ENCODE measurements around the gene ABHD16B.
A peak's percentile ranks its signal among the peaks of the same experiment; 100 is the strongest.
"Not testable (repeated sequence)": the region's sequence is repeated elsewhere in the genome, so short reads cannot be mapped to it uniquely, and the experiment has no call there.

The ABHD16B gene

GRCh38 chr20:63868264-63868663 is 7.0 kb downstream of the ABHD16B start:
- TF ChIP-seq CTCF (conservative IDR thresholded peaks at IDR 0.05; ENCODE audit: low read length) (no peak), EZH2phosphoT487 (IDR thresholded peaks at IDR 0.05; ENCODE audit: borderline replicate concordance) (no peak)
- Histone ChIP-seq H3K36me3 (ENCODE audit: insufficient read depth, low read length) (peaks cover 19% of the 10 kb centered on the region; the same call in 1 of the 2 replicates), H3K9me2 (replicated peaks; ENCODE audit: low read depth, low read length) (no peaks in the 10 kb centered on the region)

GRCh38 chr20:63873477-63873971 is 12.2 kb downstream of the ABHD16B start:
- Histone ChIP-seq H3K79me2 (ENCODE audit: insufficient read depth, low read length) (peaks cover 16% of the 10 kb centered on the region; the same call in 1 of the 2 replicates), H3K4me1 (ENCODE audit: insufficient read depth, low read length, poor library complexity, severe bottlenecking) (peaks cover 7% of the 10 kb centered on the region), H4K20me1 (ENCODE audit: insufficient read depth, low read length, poor library complexity, severe bottlenecking) (no peaks in the 10 kb centered on the region), H3K9me3 (ENCODE audit: insufficient read depth, low read depth, low read length) (no peaks in the 10 kb centered on the region), H2AFZ (ENCODE audit: low read length) (no peak overlapping the region), H3K36me3 (ENCODE audit: insufficient read depth, low read length) (peaks cover 45% of the 10 kb centered on the region; the same call in 1 of the 2 replicates), H3K9me2 (replicated peaks; ENCODE audit: low read depth, low read length) (no peaks in the 10 kb centered on the region), H3K4me3 (ENCODE audit: low read length, poor library complexity, severe bottlenecking) (no peak overlapping the region), H3K9ac (ENCODE audit: low read depth, low read length, poor library complexity, severe bottlenecking) (no peak overlapping the region), H3K4me2 (ENCODE audit: low read depth, low read length, poor library complexity, severe bottlenecking) (peak overlapping the region; percentile 13), H3K27me3 (ENCODE audit: insufficient read depth, low read length, poor library complexity, severe bottlenecking) (no peaks in the 10 kb centered on the region), H3F3A (ENCODE audit: low read depth) (no peaks in the 10 kb centered on the region)
- TF ChIP-seq EZH2phosphoT487 (IDR thresholded peaks at IDR 0.05; ENCODE audit: borderline replicate concordance) (no peak), CTCF (conservative IDR thresholded peaks at IDR 0.05; ENCODE audit: low read length) (no peak)

More at GRCh38 chr20:63868264-63868663, 7.0 kb downstream of the ABHD16B start:
- no peaks in the 10 kb centered on the region for H3K9me3 ChIP-seq (ENCODE audit: insufficient read depth, low read depth, low read length)
- H3K79me2 ChIP-seq (ENCODE audit: insufficient read depth, low read length): peaks cover 51% of the 10 kb centered on the region
- H3K27me3 ChIP-seq (ENCODE audit: insufficient read depth, low read length, poor library complexity, severe bottlenecking): no peaks in the 10 kb centered on the region
- peaks cover 24% of the 10 kb centered on the region for H3K4me1 ChIP-seq (ENCODE audit: insufficient read depth, low read length, poor library complexity, severe bottlenecking)
- H3K4me3 ChIP-seq (ENCODE audit: low read length, poor library complexity, severe bottlenecking): no peak overlapping the region
- H4K20me1 ChIP-seq (ENCODE audit: insufficient read depth, low read length, poor library complexity, severe bottlenecking): peaks cover 5% of the 10 kb centered on the region
- H2AFZ ChIP-seq (ENCODE audit: low read length): no peak overlapping the region
- H3K9ac ChIP-seq (ENCODE audit: low read depth, low read length, poor library complexity, severe bottlenecking): peak overlapping the region; percentile 30
- no peaks in the 10 kb centered on the region for H3F3A ChIP-seq (ENCODE audit: low read depth)
- H3K4me2 ChIP-seq (ENCODE audit: low read depth, low read length, poor library complexity, severe bottlenecking): peak overlapping the region; percentile 35

- Histone ChIP-seq H3K79me2 (ENCODE audit: insufficient read depth, low read length) (peaks cover 15% of the 10 kb centered on the region; the same call in 1 of the 2 replicates), H3K36me3 (ENCODE audit: insufficient read depth, low read length) (peaks cover 41% of the 10 kb centered on the region; the same call in 1 of the 2 replicates)
- H3K4me1 ChIP-seq (ENCODE audit: insufficient read depth, low read length, poor library complexity, severe bottlenecking); H4K20me1 ChIP-seq (ENCODE audit: insufficient read depth, low read length, poor library complexity, severe bottlenecking); H2AFZ ChIP-seq (ENCODE audit: low read length); H3F3A ChIP-seq (ENCODE audit: low read depth); H3K9me2 ChIP-seq (replicated peaks; ENCODE audit: low read depth, low read length); H3K9ac ChIP-seq (ENCODE audit: low read depth, low read length, poor library complexity, severe bottlenecking); H3K4me3 ChIP-seq (ENCODE audit: low read length, poor library complexity, severe bottlenecking); H3K4me2 ChIP-seq (ENCODE audit: low read depth, low read length, poor library complexity, severe bottlenecking); H3K9me3 ChIP-seq (ENCODE audit: insufficient read depth, low read depth, low read length); H3K27me3 ChIP-seq (ENCODE audit: insufficient read depth, low read length, poor library complexity, severe bottlenecking): not testable (repeated sequence)
Observed at GRCh38 chr20:63874241-63874640, 12.9 kb downstream of the ABHD16B start.

- Histone ChIP-seq H3K4me1 (ENCODE audit: insufficient read depth, low read length, poor library complexity, severe bottlenecking) (peaks cover 7% of the 10 kb centered on the region), H3K36me3 (ENCODE audit: insufficient read depth, low read length) (peaks cover 31% of the 10 kb centered on the region; the same call in 1 of the 2 replicates), H3K9ac (ENCODE audit: low read depth, low read length, poor library complexity, severe bottlenecking) (no peak overlapping the region)
Observed at GRCh38 chr20:63876489-63877036, 15.3 kb downstream of the ABHD16B start.

More at GRCh38 chr20:63876489-63877036, 15.3 kb downstream of the ABHD16B start:
- no peaks in the 10 kb centered on the region for H3K9me2 ChIP-seq (replicated peaks; ENCODE audit: low read depth, low read length)
- H3F3A ChIP-seq (ENCODE audit: low read depth): no peaks in the 10 kb centered on the region
- peaks cover 14% of the 10 kb centered on the region; the same call in 1 of the 2 replicates for H3K79me2 ChIP-seq (ENCODE audit: insufficient read depth, low read length)
- no peaks in the 10 kb centered on the region for H3K9me3 ChIP-seq (ENCODE audit: insufficient read depth, low read depth, low read length)
- no peaks in the 10 kb centered on the region for H3K27me3 ChIP-seq (ENCODE audit: insufficient read depth, low read length, poor library complexity, severe bottlenecking)
- H3K4me2 ChIP-seq (ENCODE audit: low read depth, low read length, poor library complexity, severe bottlenecking): no peak overlapping the region
- TF ChIP-seq EZH2phosphoT487 (IDR thresholded peaks at IDR 0.05; ENCODE audit: borderline replicate concordance) (no peak), CTCF (conservative IDR thresholded peaks at IDR 0.05; ENCODE audit: low read length) (no peak)
- H3K4me3 ChIP-seq (ENCODE audit: low read length, poor library complexity, severe bottlenecking): no peak overlapping the region
- no peaks in the 10 kb centered on the region for H4K20me1 ChIP-seq (ENCODE audit: insufficient read depth, low read length, poor library complexity, severe bottlenecking)
- H2AFZ ChIP-seq (ENCODE audit: low read length): no peak overlapping the region
